ENCODE measurements around the gene TOMM70.
A peak's percentile ranks its signal among the peaks of the same experiment; 100 is the strongest.
"Not testable (repeated sequence)": the region's sequence is repeated elsewhere in the genome, so short reads cannot be mapped to it uniquely, and the experiment has no call there.

The TOMM70 gene

GRCh38 chr3:100364421-100364820 is 36.5 kb downstream of the TOMM70 start:
- DNase-seq (ENCODE audit: low read depth) = no peak

- DNase-seq (ENCODE audit: low read depth) = no peak
Observed at GRCh38 chr3:100361897-100362296, 39.0 kb downstream of the TOMM70 start.

- no peak for DNase-seq (ENCODE audit: low read depth)
Observed at GRCh38 chr3:100360757-100361496, 40.0 kb downstream of the TOMM70 start.

GRCh38 chr3:100359035-100359434 is 41.9 kb downstream of the TOMM70 start:
- DNase-seq (ENCODE audit: low read depth) = no peak

GRCh38 chr3:100358413-100358812 is 42.5 kb downstream of the TOMM70 start:
- no peak for DNase-seq (ENCODE audit: low read depth)

GRCh38 chr3:100354850-100355249 is 46.0 kb downstream of the TOMM70 start:
- DNase-seq (ENCODE audit: low read depth) = no peak

- no peak for DNase-seq (ENCODE audit: low read depth)
Observed at GRCh38 chr3:100352296-100353231, 48.3 kb downstream of the TOMM70 start.

- not testable (repeated sequence) for DNase-seq (ENCODE audit: low read depth)
Observed at GRCh38 chr3:100351770-100352169, 49.1 kb downstream of the TOMM70 start.

- DNase-seq (ENCODE audit: low read depth) = no peak
Observed at GRCh38 chr3:100348727-100349126, 52.2 kb downstream of the TOMM70 start.

GRCh38 chr3:100340527-100340926 is 60.4 kb downstream of the TOMM70 start:
- DNase-seq (ENCODE audit: low read depth) = no peak

GRCh38 chr3:100339786-100340185 is 61.1 kb downstream of the TOMM70 start:
- DNase-seq (ENCODE audit: low read depth) = no peak

- no peak for DNase-seq (ENCODE audit: low read depth)
Observed at GRCh38 chr3:100338911-100339310, 62.0 kb downstream of the TOMM70 start.

- not testable (repeated sequence) for DNase-seq (ENCODE audit: low read depth)
Observed at GRCh38 chr3:100336229-100336628, 64.7 kb downstream of the TOMM70 start.

GRCh38 chr3:100335434-100335833 is 65.5 kb downstream of the TOMM70 start:
- no peak for DNase-seq (ENCODE audit: low read depth)

GRCh38 chr3:100334488-100335351 is 66.2 kb downstream of the TOMM70 start, which contains the start of gene NIT2:
Gene NIT2, plus strand, starts transcription at chr3:100334757. Its CDS starts 35 bp downstream, at chr3:100334792.
- peak; percentile 63 for DNase-seq (ENCODE audit: low read depth)

GRCh38 chr3:100333970-100334487 is 66.9 kb downstream of the TOMM70 start:
- DNase-seq (ENCODE audit: low read depth) = no peak

- DNase-seq (ENCODE audit: low read depth) = no peak
Observed at GRCh38 chr3:100333051-100333450, 67.8 kb downstream of the TOMM70 start.

- no peak for DNase-seq (ENCODE audit: low read depth)
Observed at GRCh38 chr3:100331660-100332059, 69.2 kb downstream of the TOMM70 start.

- no peak for DNase-seq (ENCODE audit: low read depth)
Observed at GRCh38 chr3:100330651-100331050, 70.2 kb downstream of the TOMM70 start.

GRCh38 chr3:100329800-100330489 is 70.9 kb downstream of the TOMM70 start:
- DNase-seq (ENCODE audit: low read depth) = no peak

GRCh38 chr3:100327377-100327776 is 73.5 kb downstream of the TOMM70 start:
- DNase-seq (ENCODE audit: low read depth) = not testable (repeated sequence)

Measured in activated gamma-delta T cell treated with anti-CD3 and anti-CD28 coated beads, Interleukin-2, amount 50 U/mL, for 16 hours (primary cell).